Right renal pelvis (tissue), 4 donors: ENCODE results near the gene ST3GAL3. TPM values are rescaled to one million over a fixed set of nuclear protein-coding genes. Genes with fewer than 3 reads are reported as not detected.
"Not testable (repeated sequence)": the region's sequence is repeated elsewhere in the genome, so short reads cannot be mapped to it uniquely, and the experiment has no call there.

Experiments
- DNase-seq, 4 donors: peaks; one replicate each; pipeline ENCODE4 v3.0.0-alpha.2; 2013; ENCODE audit warnings: low read depth in 4 of 4, low spot score in 3 of 4, missing footprints in 1 of 4
- polyA plus RNA-seq, 4 donors: library from polyadenylated mRNA; unstranded; fragments of 120-200 nt; gene quantifications; one replicate each; pipeline ENCODE4 v1.2.1, GENCODE V29; 2013; ENCODE audit not compliant: insufficient read length in 4 of 4

Gene ST3GAL3
- polyA plus RNA-seq, 4 donors, result 21.2 to 26.6 (median 21.6) TPM

- DNase-seq, result no peak
Observed at GRCh38 chr1:43747736-43748135, 40.4 kb downstream of the ST3GAL3 start.

GRCh38 chr1:43750083-43750482 is 42.7 kb downstream of the ST3GAL3 start:
- DNase-seq, result no peak

GRCh38 chr1:43753422-43753821 is 46.1 kb downstream of the ST3GAL3 start:
- no peak for DNase-seq

- DNase-seq, result no peak
Observed at GRCh38 chr1:43754892-43755291, 47.6 kb downstream of the ST3GAL3 start.

GRCh38 chr1:43757343-43758053 is 50.2 kb downstream of the ST3GAL3 start:
- no peak for DNase-seq

- DNase-seq, result no peak
Observed at GRCh38 chr1:43760745-43761317, 53.5 kb downstream of the ST3GAL3 start.

GRCh38 chr1:43763497-43763973 is 56.2 kb downstream of the ST3GAL3 start:
- peak; percentile 68 to 76 (median 70) for DNase-seq

GRCh38 chr1:43764581-43764980 is 57.2 kb downstream of the ST3GAL3 start:
- DNase-seq, result no peak

GRCh38 chr1:43766086-43766784 is 58.9 kb downstream of the ST3GAL3 start:
- DNase-seq, result no peak

GRCh38 chr1:43766818-43767525 is 59.6 kb downstream of the ST3GAL3 start:
- DNase-seq, result no peak

- DNase-seq, result no peak
Observed at GRCh38 chr1:43768168-43768567, 60.8 kb downstream of the ST3GAL3 start.

GRCh38 chr1:43769350-43769908 is 62.1 kb downstream of the ST3GAL3 start:
- DNase-seq, result no peak

- no peak for DNase-seq
Observed at GRCh38 chr1:43770111-43770510, 62.8 kb downstream of the ST3GAL3 start.

- no peak for DNase-seq
Observed at GRCh38 chr1:43772978-43773377, 65.6 kb downstream of the ST3GAL3 start.

- no peak for DNase-seq
Observed at GRCh38 chr1:43773821-43774220, 66.5 kb downstream of the ST3GAL3 start.

- no peak for DNase-seq
Observed at GRCh38 chr1:43774359-43774758, 67.0 kb downstream of the ST3GAL3 start.

GRCh38 chr1:43776043-43776761 is 68.9 kb downstream of the ST3GAL3 start:
- DNase-seq, result no peak

GRCh38 chr1:43777916-43778315 is 70.6 kb downstream of the ST3GAL3 start:
- DNase-seq, result not testable (repeated sequence)

GRCh38 chr1:43779266-43779665 is 71.9 kb downstream of the ST3GAL3 start:
- DNase-seq, result no peak

GRCh38 chr1:43779805-43780403 is 72.6 kb downstream of the ST3GAL3 start:
- no peak for DNase-seq
